GM12875 (cell line): ENCODE measurements around the gene NDE1.

ENCODE experiments used
- H3K4me3 ChIP-seq: one replicate; pipeline ENCODE4 v1.5.1; 2011; ENCODE audit warnings: low read depth, low read length, control low read depth
- TF ChIP-seq, protein P1 (sequence below): IDR thresholded peaks from 2 replicates; pipeline ENCODE4 v1.5.1; 2011; ENCODE audit warnings: low read depth, mild to moderate bottlenecking, control low read depth, inconsistent platforms, low read length, moderate library complexity, borderline replicate concordance; ENCODE audit not compliant: insufficient read depth

The NDE1 gene

GRCh38 chr16:15749985-15750384 lies 99.9 kb downstream of the NDE1 start:
- no peak overlapping the region for H3K4me3 ChIP-seq
- TF ChIP-seq, protein P1, sequence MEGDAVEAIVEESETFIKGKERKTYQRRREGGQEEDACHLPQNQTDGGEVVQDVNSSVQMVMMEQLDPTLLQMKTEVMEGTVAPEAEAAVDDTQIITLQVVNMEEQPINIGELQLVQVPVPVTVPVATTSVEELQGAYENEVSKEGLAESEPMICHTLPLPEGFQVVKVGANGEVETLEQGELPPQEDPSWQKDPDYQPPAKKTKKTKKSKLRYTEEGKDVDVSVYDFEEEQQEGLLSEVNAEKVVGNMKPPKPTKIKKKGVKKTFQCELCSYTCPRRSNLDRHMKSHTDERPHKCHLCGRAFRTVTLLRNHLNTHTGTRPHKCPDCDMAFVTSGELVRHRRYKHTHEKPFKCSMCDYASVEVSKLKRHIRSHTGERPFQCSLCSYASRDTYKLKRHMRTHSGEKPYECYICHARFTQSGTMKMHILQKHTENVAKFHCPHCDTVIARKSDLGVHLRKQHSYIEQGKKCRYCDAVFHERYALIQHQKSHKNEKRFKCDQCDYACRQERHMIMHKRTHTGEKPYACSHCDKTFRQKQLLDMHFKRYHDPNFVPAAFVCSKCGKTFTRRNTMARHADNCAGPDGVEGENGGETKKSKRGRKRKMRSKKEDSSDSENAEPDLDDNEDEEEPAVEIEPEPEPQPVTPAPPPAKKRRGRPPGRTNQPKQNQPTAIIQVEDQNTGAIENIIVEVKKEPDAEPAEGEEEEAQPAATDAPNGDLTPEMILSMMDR: no peak

DNA sequence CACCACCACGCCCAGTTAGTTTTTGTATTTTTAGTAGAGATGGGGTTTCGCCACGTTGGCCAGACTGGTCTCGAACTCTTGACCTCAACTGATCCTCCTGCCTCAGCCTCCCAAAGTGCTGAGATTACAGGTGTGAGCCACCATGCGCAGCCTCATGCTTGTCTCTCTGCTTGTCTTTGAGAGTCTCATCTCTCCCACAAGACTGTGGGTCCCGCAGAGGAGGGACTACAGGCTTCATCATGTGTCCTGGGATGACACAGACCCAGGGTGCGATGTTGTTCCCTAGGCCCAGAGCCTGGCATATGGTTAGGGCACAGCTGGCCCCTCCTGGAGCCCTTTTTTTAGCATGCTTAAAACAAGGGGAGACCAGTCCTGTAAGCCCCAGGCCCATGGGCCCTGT lies 101.9 kb downstream of the NDE1 start:
- TF ChIP-seq, protein P1: no peak
- no peak overlapping the region for H3K4me3 ChIP-seq

- TF ChIP-seq, protein P1: no peak
- H3K4me3 ChIP-seq: no peak overlapping the region
Measured at GRCh38 chr16:15752717-15753488, 102.9 kb downstream of the NDE1 start.

- TF ChIP-seq, protein P1: no peak
- H3K4me3 ChIP-seq: no peak overlapping the region
Measured at GRCh38 chr16:15754821-15755534, 104.9 kb downstream of the NDE1 start.

DNA sequence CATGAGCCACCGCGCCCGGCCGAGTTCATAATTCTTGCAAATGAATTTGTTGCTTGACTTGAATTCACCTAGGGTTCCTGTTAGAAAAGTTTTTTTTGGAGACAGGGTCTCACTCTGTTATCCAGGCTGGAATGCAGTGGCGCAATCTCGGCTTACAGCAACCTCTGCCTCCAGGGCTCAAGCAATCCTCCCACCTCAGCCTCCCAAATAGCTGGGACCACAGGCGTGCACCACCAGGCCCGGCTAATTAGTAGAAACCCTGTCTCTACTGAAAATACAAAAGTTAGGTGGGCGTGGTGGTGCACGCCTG lies 107.0 kb downstream of the NDE1 start:
- TF ChIP-seq, protein P1: no peak
- H3K4me3 ChIP-seq: no peak overlapping the region

DNA sequence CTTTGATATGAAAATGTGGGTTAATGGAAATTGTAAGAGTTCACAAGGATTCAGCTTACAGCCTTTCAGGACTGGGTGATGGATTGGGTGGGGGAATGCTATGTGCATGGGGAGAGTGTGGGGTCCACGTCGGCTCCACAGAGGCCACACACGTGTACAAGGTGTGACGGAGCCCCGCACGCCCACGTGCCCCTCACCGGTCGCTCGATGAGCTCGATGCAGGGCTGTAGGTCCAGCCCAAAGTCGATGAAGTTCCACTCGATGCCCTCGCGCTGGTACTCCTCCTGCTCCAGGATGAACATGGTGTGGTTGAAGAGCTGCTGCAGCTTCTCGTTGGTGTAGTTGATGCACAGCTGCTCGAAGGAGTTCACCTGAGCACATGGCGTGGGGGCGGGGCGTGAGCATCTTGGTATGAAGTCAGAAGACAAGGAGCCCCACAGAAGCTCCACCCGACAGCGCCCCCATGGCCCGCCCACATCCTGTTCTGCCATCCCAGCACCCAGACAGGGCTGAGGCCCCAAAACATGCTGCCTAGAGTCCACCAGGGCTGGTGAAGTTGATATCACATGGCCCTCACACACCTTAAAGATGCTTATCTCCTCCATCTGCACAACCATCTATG lies 107.7 kb downstream of the NDE1 start:
- TF ChIP-seq, protein P1: no peak
- H3K4me3 ChIP-seq: no peak overlapping the region
